ENCODE results near the gene EFNA5. TPM values are rescaled to one million over a fixed set of nuclear protein-coding genes. Genes with fewer than 3 reads are reported as not detected.

EFNA5 gene
- total RNA-seq, 1 experiment from 2014 or later = 4.0 TPM

DNA sequence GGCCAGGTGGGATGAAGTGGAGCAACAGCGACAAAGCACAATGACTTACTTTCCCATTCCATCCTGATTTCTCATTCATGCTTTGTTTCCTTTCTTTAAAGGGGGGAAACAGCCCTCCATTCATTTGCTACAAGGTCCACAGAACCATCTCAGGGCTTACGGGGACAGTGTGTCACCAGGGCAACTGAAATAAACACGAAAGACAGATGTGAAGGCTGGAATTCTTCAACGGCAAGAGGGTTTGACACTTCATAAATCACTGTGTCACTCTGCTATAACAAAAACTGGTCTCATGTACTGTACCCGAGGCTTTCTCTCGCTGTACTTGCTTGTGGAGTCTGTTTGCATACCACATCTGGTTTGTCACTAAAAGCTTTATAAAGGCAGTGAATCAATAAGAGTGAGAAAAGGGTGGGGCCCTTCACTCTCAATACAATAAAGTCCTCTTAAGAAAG, 150.8 kb downstream of the EFNA5 start:
- peak; percentile 64 for DNase-seq (ENCODE audit: low read depth)

DNA sequence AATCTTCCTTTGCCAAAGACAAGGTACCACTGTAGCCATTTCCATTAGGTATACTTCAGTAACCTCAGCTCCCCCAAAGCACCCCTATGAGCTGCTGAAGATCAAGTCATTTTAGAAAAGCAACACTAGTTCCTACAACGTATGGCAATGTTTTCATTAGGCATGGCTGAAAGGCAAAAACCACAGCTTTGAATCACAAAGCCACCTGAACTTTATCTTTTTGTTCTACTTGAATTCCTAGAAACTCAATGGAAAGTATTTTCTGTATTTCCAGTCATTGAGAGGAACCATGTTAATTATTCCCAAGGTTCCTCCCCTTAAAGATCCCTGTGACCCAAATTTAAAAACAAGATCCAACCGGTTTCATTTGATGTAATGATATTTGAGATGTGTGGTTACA, 152.1 kb downstream of the EFNA5 start:
- DNase-seq (ENCODE audit: low read depth) = no peak

DNA sequence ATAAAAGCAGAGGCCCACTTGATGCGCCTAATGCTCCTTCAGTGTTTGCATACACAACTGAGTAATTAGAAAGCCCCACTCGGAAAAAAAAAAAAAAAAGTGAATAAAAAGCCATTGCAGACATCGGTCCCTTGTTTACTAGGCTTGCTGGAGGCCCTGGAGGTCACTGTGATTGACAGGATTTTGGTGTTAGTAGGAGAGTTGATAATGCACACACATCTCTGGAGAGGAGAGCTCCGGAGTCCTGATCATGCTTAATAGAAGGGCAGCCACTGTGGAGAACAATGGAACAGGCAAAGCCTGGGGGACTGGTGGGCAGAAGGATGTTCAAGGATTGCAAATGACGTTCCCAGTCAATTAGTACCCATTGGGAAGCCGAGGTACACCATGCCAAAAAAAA, 152.5 kb downstream of the EFNA5 start:
- DNase-seq (ENCODE audit: low read depth) = no peak

DNA sequence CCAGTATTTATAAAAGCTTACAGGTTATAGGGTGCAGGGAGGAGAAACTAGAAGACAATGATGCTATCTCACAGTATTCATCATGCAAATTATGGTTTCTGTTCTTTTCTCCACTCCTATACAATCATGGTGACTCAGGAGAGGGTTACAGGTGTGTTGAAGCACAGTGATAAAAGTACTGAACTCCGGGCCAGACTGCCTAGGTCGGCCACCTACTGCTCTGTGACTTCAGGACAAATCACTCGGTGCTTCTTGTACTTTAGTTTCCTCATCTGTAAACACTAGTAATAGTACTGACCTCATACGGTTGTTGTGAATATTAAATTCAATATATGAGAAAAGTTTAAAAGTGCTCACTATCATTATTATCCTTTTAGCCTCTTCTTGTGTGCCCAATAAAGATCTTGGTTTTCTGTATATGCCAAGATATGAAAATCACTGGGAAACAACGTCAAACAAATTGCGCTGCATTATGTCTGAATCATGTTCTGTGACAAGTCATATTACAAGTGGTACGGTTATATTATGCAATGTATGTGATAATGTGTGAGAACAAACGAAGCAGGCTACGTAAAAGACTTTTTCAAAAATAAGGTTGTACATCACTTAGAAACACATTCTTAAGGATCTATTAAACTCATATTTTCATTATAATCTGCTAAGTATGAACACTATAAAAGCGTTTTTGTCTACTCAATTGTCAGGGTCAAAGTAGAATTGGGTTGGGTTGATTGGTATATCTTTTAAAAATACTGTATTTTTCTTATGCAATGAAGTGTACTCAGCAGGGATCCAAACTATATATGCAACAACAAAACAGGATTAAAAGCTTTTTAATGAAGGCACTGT, 153.3 kb downstream of the EFNA5 start:
- DNase-seq (ENCODE audit: low read depth) = no peak

DNA sequence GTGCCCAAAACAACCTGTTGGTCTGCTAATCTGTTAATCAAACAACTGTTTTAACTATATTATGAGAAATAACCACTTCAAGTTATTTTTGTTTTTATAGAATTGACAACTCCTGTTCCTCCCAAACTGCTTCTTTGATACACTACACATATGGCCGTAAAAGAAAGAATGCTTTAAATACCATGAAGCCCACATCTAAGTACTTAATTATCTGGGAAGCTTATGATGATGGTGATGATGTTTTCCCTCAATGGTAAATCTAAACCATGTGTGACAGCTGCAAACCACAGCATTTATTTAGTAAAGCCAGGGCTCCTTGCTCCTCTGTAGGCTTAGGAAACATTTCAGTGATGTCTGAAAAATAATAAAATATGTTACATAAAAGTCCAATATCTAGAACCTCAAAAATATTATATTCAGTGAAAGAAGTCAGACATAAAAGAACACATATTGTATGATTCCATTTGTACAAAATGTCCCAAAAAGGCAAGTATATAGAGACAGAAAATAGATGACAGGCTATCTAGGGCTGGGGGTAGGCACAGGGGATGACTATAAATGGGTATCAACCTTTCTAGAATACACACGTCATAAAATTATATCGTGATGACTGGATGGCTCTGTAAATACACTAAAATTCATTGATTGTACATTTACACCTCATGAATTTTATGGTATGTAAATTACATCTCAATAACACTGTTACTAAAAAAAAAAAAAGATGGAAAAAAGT, 154.1 kb downstream of the EFNA5 start:
- no peak for DNase-seq (ENCODE audit: low read depth)

DNA sequence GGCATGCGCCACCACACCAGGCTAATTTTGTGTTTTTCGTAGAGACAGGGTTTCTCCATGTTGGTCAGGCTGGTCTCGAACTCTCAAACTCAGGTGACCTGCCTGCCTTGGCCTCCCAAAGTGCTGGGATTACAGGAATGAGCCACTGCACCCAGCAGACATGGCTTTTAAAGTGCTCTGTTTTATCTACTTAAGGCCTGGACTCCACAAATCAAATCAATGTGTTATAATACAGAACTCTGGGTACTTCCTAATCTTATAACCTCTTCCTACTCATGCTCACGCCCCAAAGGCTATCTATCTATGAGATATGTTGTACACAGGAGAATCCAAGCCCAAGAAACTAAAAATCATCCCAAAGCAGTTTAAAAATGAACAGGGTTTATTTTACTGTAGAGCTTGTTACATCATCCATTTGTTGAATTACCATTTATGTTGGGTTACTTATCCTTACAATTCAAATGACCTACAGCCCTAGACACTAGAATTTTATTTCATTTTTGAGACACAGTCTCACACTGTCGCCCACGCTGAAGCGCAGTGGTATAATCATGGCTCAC, 155.1 kb downstream of the EFNA5 start:
- DNase-seq (ENCODE audit: low read depth) = no peak

DNA sequence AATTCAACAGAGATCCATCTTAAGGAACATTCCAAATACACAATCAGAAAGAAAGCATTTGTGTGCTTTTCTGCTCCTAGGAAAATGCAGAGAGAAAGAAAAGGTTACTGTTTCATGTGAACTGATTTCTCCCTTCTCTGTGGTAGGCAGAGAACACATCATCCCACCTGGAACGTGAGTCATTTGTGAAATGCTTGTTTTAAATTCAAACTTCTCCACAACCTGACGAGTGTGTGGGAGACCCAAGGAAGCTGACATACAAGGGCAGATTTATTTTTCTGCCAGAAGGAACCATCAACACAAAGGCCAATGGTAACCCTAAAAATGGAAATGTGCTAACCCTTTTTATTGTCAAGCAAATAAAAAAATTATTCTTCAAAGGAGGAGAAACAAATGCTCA, 156.4 kb downstream of the EFNA5 start:
- DNase-seq (ENCODE audit: low read depth) = peak; percentile 70

DNA sequence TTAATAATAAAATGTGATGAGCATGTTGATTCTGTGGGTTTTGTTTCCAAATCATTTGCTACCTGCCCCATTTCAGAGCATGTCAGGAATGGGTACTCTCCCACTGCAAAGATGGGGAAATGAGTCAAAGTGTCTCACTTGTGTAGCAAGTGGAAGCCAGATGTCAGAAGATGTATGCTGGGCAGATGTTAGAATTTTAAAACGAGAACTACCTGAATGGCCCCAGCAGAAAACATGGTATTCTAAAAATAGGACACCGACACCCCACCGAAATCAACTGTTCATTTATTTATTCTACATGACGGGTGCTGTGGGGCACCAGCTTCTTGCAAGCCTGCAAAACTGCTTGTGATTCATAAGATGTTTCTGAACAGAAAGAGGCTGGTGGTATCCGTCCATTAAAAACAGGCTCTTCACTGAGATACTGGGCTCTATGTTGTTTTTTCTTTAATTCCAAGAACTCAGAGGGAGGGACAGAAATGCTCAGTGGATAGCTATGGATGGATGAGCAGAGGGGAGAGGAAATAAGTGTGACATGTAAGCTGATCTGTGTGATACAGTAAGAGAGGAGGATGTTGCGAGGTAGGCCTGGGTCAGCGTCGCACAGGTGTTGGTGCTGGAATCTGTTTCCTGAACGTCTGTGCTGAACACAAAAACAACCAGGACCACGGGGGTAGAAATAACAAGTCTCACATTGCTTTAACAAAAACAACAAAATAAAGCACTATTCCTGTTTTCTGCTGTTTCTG, 157.2 kb downstream of the EFNA5 start:
- no peak for DNase-seq (ENCODE audit: low read depth)

DNA sequence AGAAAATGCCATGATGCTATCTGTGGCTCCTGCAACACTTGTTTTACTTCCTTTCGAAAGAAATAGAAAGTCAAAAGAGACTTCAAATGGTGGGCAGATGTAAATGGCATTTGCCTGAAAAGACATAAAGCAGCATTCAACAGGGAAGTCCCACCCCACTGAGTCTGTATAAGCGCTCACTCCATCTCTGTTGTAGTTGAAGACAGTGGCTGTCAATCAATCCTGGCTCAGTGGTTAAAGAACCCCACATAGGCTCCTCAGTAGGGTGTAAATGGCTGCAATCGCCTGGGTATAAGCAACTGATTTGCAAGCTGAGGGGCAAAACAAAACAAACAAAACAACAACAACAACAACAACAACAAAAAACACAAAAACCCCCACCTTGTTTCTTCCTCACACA, 158.7 kb downstream of the EFNA5 start:
- DNase-seq (ENCODE audit: low read depth) = no peak

DNA sequence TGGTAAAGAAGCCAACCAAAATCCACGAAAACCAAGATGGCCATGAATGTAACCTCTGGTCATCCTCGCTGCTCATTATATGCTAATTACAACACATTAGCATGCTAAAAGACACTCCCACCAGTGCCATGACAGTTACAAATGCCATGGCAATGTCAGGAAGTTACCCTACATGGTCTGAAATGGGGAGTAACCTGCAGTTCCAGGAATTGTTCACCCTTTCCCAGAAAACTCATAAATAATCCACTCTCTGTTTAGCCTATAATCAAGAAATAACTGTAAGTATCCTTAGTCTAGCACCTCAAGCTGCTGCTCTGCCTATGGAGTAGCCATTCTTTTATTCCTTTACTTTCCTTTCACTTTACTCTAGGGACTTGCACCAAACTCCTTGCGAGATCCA, 160.6 kb downstream of the EFNA5 start:
- DNase-seq (ENCODE audit: low read depth) = no peak

DNA sequence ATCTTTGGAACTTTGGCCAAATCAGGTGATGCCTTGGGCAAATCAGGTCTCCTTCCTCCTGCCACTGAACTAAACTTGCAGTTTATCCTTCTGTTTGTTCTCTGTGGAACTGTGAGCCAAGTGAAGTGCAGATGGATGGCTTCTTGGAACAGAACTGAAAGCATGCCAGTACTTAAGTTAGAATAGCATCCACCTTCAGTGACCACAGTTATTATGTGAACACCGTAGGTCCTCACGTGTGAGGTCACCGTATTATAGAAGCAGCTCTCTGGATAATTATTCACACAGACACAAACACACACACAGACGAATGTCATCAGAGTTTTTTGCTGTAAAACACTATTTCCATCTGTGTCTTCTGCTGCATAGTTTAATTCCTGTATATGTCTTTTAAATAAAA, 162.6 kb downstream of the EFNA5 start:
- DNase-seq (ENCODE audit: low read depth) = no peak

DNA sequence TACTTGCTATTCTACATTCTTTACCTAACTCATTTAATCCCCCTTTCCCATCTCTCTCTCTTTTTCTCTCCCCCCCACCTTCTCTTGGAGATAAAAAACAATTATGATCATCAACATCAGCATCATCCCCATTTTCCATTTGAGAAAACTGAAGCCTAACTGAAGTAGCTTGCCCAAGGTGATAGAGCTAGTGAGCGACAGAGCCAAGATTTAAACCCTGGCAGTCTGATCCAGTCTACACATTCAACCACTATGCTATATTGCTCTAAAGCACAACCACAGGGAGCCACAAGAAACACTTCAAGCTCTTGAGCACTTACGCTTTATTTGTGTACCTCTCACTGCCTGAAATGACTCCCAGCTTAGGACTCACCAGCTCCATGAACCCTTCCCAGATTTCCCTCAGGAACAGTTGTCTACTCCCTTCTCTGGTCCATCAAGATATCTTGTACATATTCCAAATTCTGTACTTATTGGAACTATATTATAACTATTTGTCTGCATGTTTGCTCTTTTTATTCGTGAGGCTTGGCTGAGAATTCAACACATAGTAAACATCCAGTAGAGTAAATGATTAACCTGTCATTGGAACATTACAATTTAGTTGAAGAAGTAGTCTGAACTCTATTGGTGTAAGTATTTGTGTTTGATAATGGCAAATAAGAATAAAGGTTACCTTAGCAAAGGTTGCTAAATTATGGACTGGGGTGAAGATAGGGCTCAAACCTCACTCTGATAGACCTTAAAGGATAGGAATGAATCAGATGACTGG, 164.8 kb downstream of the EFNA5 start:
- no peak for DNase-seq (ENCODE audit: low read depth)

DNA sequence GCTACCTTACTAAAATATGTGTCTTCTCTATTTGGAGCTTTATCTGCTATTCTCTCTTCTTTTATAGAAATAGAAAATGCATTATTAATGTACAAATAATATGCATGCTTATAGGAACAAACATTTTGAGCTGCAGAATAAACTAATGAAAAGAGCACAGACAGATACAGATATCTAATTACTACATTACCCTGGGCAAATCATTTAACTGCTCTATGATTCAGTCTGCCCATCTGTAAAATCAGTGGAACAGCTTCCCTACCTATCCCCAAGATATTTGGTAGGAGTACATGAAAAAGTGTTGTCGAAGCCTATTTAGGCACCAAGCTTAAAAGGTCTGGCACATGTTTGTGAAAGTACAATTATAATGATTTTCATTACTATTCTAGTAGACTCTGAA, 166.3 kb downstream of the EFNA5 start:
- no peak for DNase-seq (ENCODE audit: low read depth)

DNA sequence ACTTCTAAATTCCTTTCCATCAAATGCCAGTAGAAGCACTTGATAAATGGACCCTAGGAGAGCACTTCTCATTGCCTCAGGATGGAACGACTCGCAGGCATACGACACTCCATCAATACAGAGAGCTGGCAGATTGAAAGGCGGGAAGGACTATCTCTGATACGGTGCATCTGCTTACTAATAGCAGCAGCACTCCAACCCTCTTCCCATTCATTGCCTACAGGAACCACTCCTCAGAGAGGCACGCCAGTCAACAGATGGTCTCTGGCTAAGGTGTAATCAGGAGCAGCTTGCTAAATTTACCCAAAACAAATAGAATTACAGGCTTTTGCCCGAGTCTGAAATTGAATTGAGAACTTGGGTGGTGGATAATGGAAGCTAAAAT, 168.1 kb downstream of the EFNA5 start:
- DNase-seq (ENCODE audit: low read depth) = no peak

DNA sequence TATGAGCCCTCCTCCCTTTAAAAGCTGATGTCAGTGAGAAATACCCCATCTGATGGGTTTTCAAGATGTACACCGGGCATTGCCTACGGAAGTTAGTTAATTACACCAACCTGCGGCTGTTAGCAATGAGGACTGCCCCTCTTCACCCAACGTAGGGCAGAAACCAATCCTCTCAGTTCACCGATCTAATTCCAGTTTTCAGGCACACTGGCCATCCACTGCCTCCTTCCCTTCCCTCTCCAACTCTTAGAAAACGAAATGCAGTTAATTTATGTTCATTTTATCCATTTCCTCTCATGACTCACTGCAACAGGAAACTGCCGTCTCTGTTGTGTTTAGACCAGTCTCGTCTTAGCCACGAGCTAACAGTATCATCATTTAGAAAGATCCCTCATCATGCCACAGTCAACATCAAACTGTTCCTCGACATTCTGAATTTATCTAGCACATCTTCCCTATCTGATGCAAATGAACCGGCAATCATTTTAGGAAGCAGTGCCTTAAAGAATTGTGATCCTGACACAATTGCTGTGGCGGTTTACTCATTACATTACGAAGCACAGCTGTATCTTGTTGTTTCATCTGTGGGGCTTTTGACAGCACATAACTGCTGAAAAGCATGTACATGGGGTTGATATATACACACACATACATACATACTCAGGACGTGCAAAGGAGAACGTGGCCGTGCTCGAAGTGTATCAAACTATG, 168.6 kb downstream of the EFNA5 start:
- DNase-seq (ENCODE audit: low read depth) = peak; percentile 61

DNA sequence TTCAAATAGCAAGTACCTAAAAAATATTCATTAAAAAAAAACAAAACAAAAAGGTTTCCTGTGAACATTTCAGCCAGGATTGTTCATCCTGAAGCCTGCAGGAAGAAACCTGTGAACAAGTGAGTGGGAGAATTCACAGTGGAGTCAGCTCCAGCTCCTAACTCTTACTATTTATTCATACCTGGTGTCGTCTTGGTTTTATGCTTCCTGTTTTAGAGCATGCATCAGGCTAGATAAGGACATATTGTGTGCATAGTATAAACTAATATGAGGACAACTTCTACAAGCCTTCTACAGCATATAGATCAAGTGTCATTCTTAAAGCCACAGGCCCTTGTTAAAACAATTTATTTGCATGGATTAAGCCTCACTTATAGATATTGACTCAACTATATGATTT, 169.9 kb downstream of the EFNA5 start:
- DNase-seq (ENCODE audit: low read depth) = no peak

DNA sequence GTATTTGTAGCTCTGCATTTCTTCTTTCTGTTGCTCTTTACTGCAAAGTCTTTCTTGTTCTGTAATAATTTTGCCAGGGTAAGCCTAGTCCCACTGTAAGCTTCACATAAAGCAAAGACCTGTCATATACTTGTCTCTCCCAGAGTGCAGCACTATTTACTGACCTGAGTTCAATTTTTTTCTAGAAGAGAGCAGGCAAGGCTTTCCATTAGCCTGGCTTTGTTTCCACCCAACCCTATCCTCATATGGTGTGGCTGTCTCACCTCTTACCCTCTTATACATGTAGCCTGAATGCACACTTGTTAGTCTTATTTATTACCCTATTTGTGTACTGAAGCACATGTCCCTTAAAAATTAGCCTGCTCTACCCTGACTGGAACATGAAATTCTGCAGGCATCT, 170.4 kb downstream of the EFNA5 start:
- no peak for DNase-seq (ENCODE audit: low read depth)

DNA sequence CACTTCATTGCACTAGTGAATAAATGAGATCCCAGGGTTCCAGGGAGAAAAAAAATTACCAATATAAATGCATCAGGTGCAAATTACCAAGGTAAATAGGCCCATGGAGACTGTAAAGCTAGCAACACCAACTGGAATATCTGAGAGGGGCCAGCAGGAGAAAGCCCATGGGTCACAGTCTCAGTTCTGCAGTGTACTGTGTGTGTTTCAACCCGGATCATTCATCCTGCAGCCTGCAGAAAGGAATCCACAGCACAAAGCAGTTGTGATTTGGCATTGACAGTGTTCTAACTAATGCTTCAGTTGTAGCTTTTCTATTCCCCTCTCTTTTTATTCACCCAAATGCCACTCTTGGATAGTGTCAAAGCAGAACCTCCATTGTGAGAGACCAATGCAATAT, 171.0 kb downstream of the EFNA5 start:
- DNase-seq (ENCODE audit: low read depth) = no peak

DNA sequence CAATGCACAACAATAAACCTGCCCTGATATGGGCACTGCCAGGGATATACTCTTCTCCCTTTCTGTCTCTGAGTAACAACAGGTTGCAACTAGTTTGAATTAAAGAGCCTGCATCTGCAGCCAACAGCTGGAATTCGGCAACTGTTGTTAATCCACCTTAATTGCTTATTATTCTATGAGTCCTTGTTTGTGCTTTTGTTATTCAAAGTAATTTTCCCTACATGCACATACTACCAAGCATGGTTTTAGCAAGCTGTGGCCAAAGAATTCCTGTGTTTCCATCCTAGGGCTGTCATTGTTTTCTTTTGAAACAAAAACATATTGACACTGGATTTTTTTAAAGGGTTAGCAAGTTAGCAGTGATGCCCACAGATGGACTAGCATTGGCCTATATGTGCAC, 171.5 kb downstream of the EFNA5 start:
- no peak for DNase-seq (ENCODE audit: low read depth)

DNA sequence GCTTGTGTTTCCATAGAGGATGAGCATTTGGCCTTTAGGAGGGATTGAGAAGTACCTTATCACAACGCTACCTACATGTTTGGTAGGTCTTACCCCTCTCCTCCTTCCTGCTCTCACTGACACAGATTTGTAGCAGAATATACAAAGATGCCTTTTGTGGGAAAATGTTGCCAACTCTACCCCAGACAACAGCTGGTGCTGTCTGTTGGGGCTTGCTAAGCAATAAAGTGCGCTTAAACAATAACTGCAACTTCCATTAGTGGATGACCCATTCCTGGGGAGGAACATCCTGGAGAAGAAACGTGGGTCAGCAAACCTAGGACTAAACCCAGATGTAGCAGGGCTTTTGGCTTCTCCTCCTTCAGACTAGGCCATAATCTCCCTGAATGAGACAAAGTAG, 174.3 kb downstream of the EFNA5 start:
- no peak for DNase-seq (ENCODE audit: low read depth)
